GM12892 (cell line): ENCODE results near the gene SAMD8.
A peak's percentile ranks its signal among the peaks of the same experiment; 100 is the strongest.
"Not testable (repeated sequence)": the region's sequence is repeated elsewhere in the genome, so short reads cannot be mapped to it uniquely, and the experiment has no call there.

Source experiments
- DNase-seq: peaks from one replicate; pipeline ENCODE4 v3.0.0; 2011; ENCODE audit not compliant: insufficient read length
- FAIRE-seq: peaks from 2 replicates; lab custom pipeline; 2011; peaks lifted over from hg19 to GRCh38; lab: Jason Lieb, UNC
- POLR2A ChIP-seq: IDR thresholded peaks from 2 replicates; pipeline ENCODE4 v1.6.1; 2011; ENCODE audit warnings: low read depth, low read length, control low read depth
- POLR2AphosphoS5 ChIP-seq: IDR thresholded peaks from 2 replicates; pipeline ENCODE4 v1.6.1; 2011; ENCODE audit warnings: low read depth, low read length, control low read depth
- TAF1 ChIP-seq: IDR thresholded peaks from 2 replicates; pipeline ENCODE4 v1.6.1; 2011; ENCODE audit warnings: low read depth, mild to moderate bottlenecking, control low read depth, low read length, borderline replicate concordance

The SAMD8 gene

DNA sequence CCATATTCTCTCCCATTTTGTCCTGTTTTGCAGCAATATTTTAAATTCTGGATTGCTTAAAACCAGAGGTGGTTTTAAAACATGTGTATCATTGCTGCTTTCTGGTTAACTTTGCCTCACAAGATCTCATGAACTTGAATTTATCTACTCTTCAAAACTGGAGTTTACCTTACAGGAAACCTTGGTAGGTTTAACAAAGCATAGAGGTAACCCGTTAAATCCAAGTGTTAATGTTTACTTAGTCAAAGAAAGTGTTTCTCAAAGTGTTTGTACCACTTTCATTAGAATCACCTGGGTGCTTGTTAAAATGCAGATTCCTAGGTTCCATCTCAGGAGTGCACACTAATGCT lies 55.1 kb downstream of the SAMD8 start:
- TF ChIP-seq TAF1, result no peak
- TF ChIP-seq POLR2A, result no peak
- TF ChIP-seq POLR2AphosphoS5, result no peak
- FAIRE-seq (peak; percentile 87), DNase-seq (no peak)

DNA sequence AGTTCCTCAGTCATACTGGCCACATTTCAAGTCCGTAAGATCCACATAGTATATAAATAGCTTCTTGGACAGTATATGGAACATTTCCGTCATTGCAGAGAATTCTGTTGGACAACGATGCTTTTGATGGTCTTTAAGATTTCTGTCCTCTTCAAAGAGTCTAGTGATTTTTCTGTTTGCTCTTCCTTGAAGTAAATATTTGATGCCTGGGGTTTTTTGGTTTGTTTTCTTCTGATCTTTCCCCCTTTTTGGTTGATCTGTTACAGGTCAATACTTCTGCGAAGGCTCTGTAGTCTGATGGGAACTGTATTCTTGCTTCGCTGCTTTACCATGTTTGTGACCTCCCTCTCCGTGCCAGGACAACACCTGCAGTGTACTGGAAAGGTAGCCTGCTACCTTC lies 56.8 kb downstream of the SAMD8 start:
- FAIRE-seq (no peak), DNase-seq (no peak)
- TF ChIP-seq POLR2A, result no peak
- TF ChIP-seq TAF1, result no peak
- TF ChIP-seq POLR2AphosphoS5, result no peak

DNA sequence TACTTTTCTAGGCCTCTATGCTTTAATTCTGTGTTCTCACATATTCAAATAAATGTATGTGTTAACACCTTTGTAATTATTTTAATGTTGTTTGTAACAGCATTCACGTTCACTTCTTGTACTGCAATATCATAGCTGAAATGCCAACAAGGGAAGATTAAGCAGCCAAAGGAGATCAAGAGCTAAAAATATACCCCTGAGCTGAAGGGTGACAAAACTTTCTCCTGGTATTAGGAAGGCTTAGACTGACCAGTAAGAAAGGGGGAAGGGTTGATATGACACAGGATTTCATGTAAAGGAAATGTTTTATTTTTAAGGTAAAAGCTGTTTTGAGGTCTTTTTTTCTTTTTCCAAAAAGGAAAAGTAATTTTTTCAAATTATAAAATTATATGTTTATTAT lies 58.8 kb downstream of the SAMD8 start:
- no peak for DNase-seq
- TF ChIP-seq POLR2AphosphoS5 (no peak), TAF1 (no peak), POLR2A (no peak)
- no peak for FAIRE-seq

- FAIRE-seq (no peak), DNase-seq (no peak)
- TF ChIP-seq POLR2AphosphoS5 (no peak), TAF1 (no peak), POLR2A (no peak)
Observed at GRCh38 chr10:75175046-75175445, 63.6 kb downstream of the SAMD8 start.

DNA sequence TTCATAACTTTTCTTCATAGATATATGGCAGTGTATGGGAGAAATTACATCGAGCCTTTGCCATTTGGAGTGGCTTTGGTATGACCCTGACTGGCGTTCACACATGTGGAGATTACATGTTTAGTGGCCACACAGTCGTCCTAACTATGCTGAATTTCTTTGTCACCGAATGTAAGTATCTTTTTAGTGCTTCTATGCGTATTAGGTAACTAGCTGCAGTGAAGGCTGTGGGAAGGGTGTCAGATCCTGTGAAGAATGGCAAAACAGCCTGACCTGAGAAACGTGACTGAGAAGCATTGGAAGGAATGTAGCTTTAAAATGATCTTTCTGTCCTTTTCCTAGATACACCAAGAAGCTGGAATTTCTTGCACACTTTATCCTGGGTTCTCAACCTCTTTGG lies 64.6 kb downstream of the SAMD8 start:
- DNase-seq (no peak), FAIRE-seq (peak; percentile 14)
- TF ChIP-seq TAF1 (no peak), POLR2AphosphoS5 (no peak), POLR2A (no peak)

DNA sequence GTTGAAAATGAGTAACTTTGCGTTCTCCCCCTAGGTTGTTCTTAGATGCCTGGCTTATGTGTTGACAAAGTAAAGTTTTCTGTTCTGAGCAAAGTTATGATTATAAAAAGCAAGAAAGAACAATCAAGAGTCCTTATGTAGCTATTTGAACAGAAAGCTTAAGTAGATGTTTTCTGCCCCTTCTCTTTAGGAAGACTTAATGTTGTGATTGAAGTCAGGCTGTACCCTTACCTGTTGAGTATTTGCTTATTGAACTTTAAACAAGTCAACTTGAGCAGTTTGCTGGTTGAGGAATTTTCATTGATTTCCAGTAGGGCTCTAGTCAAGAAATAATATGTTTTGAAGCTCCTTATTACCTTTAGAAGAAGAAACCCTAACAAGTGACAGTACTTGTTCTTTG lies 65.3 kb downstream of the SAMD8 start:
- no peak for TF ChIP-seq TAF1
- no peak for TF ChIP-seq POLR2AphosphoS5
- no peak for TF ChIP-seq POLR2A
- FAIRE-seq (no peak), DNase-seq (no peak)

- TF ChIP-seq POLR2AphosphoS5 (no peak), TAF1 (no peak)
- FAIRE-seq, result no peak
- DNase-seq, result no peak
Observed at GRCh38 chr10:75179657-75180177, 68.3 kb downstream of the SAMD8 start.

DNA sequence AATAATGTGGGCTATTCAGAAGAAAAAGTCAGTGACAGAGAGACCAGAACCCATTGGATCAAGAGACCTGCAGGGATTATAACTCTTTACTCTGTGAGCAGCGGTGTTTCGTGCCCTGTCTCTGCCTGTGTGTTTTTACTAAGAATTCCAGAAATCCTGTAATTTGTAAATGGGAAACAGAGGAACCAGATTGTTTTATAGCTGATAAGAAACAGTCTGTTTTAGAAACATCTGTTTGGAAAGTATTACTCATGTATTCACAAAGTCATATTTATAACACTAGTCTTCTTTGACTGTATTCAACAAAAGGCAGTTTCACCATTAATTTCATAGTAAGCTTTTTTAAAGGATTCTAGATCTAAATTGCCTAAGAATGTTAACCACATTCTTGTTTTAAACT lies 69.1 kb downstream of the SAMD8 start:
- no peak for DNase-seq
- FAIRE-seq, result no peak
- no peak for TF ChIP-seq POLR2A
- no peak for TF ChIP-seq TAF1
- TF ChIP-seq POLR2AphosphoS5, result no peak

- DNase-seq, result no peak
- no peak for TF ChIP-seq TAF1
- no peak for TF ChIP-seq POLR2A
- TF ChIP-seq POLR2AphosphoS5, result no peak
- FAIRE-seq, result no peak
Observed at GRCh38 chr10:75181073-75181472, 69.6 kb downstream of the SAMD8 start.

GRCh38 chr10:75186310-75186709 lies 74.9 kb downstream of the SAMD8 start:
- FAIRE-seq (no peak), DNase-seq (no peak)
- TF ChIP-seq TAF1 (no peak), POLR2AphosphoS5 (no peak), POLR2A (no peak)

DNA sequence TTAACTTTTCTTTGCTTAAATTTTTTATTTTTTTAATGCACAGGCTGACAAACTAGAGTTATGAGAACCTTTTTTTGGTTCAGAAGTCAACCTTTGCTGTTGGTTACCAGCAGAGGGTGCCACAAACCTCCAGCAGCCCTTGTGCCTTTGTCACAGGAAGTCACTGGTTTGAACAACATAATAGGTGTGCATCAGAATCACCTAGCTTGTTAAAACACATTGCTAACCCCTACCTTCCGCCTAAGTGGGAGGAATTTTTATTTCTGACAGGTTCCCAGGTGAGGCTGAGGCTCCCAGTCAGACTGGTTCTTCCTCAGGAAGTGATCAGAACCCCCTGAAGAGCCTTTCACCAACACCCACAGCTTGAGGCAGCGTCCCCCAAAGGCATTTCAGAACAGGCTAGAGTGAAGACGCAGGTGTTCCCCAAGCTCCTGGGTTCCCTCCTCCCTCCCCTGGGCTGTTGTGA lies 76.5 kb downstream of the SAMD8 start:
- no peak for TF ChIP-seq POLR2A
- no peak for TF ChIP-seq TAF1
- TF ChIP-seq POLR2AphosphoS5, result no peak
- DNase-seq (peak; percentile 41), FAIRE-seq (no peak)

DNA sequence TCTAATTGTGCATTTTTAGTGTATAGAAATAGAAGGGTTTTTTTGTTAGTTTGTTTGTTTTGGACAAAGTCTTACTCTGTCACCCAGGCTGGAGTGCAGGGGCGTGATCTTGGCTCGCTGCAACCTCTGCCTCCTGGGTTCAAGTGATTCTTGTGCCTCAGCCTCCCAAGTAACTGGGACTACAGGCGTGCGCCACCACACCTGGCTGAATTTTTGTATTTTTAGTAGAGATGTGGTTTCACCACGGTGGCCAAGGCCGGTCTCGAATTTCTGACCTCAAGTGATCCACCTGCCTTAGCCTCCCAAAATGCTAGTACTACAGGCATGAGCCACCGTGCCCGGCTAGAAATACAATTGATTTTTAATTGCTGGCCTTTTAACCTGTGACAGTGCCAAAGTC lies 77.1 kb downstream of the SAMD8 start:
- not testable (repeated sequence) for FAIRE-seq

DNA sequence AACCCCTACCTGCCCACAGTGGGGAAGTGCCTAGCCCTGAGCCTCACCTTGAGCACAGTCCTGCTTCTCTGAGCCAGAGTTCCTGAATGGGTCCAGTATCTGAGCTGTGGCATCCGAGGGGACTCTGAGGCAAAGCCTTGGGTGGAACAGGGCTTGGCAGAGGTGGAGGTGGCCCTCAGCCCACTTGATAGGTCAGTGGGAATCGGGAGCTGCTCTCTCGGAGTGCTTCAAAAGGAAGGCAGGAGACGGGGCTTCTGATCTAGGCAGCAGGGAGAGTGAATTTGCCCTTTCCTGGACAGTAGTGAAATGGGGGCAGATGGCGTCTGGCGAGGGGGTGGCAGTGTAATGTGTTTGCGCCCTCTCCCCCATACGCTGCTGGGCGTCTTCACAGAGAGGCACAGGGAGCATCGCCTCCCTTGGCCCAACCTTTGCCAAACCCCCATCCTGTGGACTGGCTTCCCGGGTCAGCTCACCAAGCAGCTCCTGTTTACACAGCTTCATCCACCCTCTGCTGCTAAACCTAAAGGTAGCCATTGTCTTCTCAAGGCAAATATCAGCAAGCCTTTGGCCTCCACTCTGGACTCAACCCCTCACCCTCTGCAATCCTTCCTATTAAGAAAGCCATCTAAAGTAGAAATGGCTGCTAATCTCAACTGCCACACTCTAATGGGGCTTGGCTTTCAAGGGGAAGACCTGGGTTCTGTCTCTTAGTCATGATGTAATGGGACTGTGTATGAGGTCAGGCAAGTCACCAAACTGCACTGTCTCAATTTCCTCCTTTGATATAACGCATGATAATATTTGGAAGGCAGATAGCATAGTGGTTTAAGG lies 78.0 kb downstream of the SAMD8 start:
- DNase-seq (no peak), FAIRE-seq (no peak)
- TF ChIP-seq TAF1 (no peak), POLR2AphosphoS5 (no peak), POLR2A (no peak)

More for the DNA sequence above, 77.1 kb downstream of the SAMD8 start:
- not testable (repeated sequence) for DNase-seq
